ENCODE measurements around the gene ITGB1.

DNA sequence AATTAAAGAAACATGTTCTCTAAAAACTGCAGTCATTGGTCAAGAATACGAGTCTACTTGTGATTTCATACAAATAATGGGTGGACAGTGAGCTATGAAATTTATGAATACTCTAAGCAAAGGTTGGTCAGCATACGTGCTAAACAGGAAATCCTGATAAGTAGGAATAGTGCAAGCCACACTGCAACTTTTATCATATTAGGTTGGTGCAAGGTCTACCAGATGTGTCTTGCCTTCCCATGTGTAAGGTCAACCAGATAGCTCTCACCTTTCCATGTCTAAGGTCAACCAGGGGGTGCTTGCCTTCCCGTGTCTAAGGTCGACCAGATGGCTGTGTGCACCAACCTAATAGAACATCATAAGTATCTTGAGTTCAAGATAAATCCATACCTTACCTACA lies 2.0 kb upstream of the ITGB1 start:
- TF ChIP-seq, protein P1, sequence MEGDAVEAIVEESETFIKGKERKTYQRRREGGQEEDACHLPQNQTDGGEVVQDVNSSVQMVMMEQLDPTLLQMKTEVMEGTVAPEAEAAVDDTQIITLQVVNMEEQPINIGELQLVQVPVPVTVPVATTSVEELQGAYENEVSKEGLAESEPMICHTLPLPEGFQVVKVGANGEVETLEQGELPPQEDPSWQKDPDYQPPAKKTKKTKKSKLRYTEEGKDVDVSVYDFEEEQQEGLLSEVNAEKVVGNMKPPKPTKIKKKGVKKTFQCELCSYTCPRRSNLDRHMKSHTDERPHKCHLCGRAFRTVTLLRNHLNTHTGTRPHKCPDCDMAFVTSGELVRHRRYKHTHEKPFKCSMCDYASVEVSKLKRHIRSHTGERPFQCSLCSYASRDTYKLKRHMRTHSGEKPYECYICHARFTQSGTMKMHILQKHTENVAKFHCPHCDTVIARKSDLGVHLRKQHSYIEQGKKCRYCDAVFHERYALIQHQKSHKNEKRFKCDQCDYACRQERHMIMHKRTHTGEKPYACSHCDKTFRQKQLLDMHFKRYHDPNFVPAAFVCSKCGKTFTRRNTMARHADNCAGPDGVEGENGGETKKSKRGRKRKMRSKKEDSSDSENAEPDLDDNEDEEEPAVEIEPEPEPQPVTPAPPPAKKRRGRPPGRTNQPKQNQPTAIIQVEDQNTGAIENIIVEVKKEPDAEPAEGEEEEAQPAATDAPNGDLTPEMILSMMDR (IDR thresholded peaks at IDR 0.05) = no peak
- TF ChIP-seq POLR2A (IDR thresholded peaks at IDR 0.05) (no peak), EP300 (IDR thresholded peaks at IDR 0.05) (no peak), POLR2AphosphoS5 (IDR thresholded peaks at IDR 0.05) (no peak)

Data from gastroesophageal sphincter (tissue), 3 donors.